Activated T-helper 1 cell treated with Interleukin-2 at 50 U/mL for 16 hours (primary cell): Measurements from ENCODE around the gene ASAP2.

Experiments used
- DNase-seq: peaks from one replicate; pipeline ENCODE4 v3.0.0-alpha.2; 2020; ENCODE audit warnings: low read depth

ASAP2 gene

GRCh38 chr2:9184361-9184760, 22.3 kb upstream of the ASAP2 start:
- no peak for DNase-seq

- no peak for DNase-seq
These were observed 18.9 kb upstream of the ASAP2 start for GRCh38 chr2:9187620-9188214.

GRCh38 chr2:9188823-9189222, 17.8 kb upstream of the ASAP2 start:
- no peak for DNase-seq

GRCh38 chr2:9189901-9190300, 16.7 kb upstream of the ASAP2 start:
- no peak for DNase-seq

GRCh38 chr2:9191041-9191481, 15.6 kb upstream of the ASAP2 start:
- no peak for DNase-seq

- no peak for DNase-seq
These were observed 13.9 kb upstream of the ASAP2 start for GRCh38 chr2:9192712-9193111.

GRCh38 chr2:9194352-9194751, 12.3 kb upstream of the ASAP2 start:
- DNase-seq, result no peak

- no peak for DNase-seq
These were observed 10.0 kb upstream of the ASAP2 start for GRCh38 chr2:9196637-9197036.

GRCh38 chr2:9197916-9198315, 8.7 kb upstream of the ASAP2 start:
- no peak for DNase-seq

- DNase-seq, result no peak
These were observed 6.6 kb upstream of the ASAP2 start for GRCh38 chr2:9199716-9200632.

GRCh38 chr2:9200633-9201015, 6.0 kb upstream of the ASAP2 start:
- DNase-seq, result no peak

- DNase-seq, result no peak
These were observed 5.3 kb upstream of the ASAP2 start for GRCh38 chr2:9201185-9201891.

- DNase-seq, result no peak
These were observed 3.6 kb upstream of the ASAP2 start for GRCh38 chr2:9203006-9203405.

- DNase-seq, result no peak
These were observed 2.7 kb upstream of the ASAP2 start for GRCh38 chr2:9203876-9204275.

- no peak for DNase-seq
These were observed 1.7 kb upstream of the ASAP2 start for GRCh38 chr2:9204939-9205338.

- DNase-seq, result no peak
These were observed 1.1 kb upstream of the ASAP2 start for GRCh38 chr2:9205486-9205885.

- DNase-seq, result no peak
These were observed 504 bp downstream of the ASAP2 start for GRCh38 chr2:9206991-9207640.

GRCh38 chr2:9207641-9208311, 1.2 kb downstream of the ASAP2 start:
- DNase-seq, result no peak

- no peak for DNase-seq
These were observed 2.3 kb downstream of the ASAP2 start for GRCh38 chr2:9208875-9209274.

- no peak for DNase-seq
These were observed 3.4 kb downstream of the ASAP2 start for GRCh38 chr2:9210030-9210429.

- DNase-seq, result no peak
These were observed 4.9 kb downstream of the ASAP2 start for GRCh38 chr2:9211496-9211895.
